Measurements from ENCODE around the gene SLC45A3.

Gene SLC45A3

DNA sequence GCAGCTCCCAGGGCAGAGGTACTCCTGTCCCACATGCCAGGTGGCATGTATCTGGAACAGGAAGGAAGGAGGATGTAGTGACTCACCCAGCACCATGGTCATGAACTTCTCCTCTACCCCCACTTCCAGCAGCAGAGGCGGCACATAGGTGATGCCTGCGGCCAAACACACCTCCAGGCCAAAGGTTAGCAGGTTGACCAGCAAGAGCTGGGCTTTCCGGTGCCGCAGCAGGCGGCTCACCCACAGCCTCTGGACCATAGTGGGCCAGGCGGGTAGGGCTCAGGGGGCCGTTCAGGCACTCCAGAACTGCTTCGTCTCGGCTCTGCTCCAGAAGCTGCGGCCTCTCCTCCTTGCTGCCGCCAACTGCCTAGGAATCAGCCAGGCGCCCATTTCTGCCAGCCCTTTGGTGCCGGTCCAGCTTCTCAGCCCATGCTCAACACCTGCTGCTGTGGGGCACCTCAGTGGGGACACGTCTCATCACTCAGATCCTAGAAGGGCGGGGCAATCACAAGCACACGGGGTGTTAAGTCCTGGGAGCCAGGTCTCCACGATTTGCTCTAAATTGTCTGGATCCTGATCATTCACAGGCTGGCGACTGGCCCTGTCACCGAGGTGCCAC, 15.8 kb downstream of the SLC45A3 start:
- TF ChIP-seq POU2F2 (IDR thresholded peaks at IDR 0.05; ENCODE audit: low read depth, low read length) = no peak
- no peak for TF ChIP-seq PAX5 (IDR thresholded peaks at IDR 0.05; ENCODE audit: insufficient read depth, low read length, severe bottlenecking)
- no peak for TF ChIP-seq POLR2A (IDR thresholded peaks at IDR 0.05; ENCODE audit: low read depth, low read length)
- FAIRE-seq = no peak
- DNase-seq (ENCODE audit: insufficient read length, low spot score) = no peak

DNA sequence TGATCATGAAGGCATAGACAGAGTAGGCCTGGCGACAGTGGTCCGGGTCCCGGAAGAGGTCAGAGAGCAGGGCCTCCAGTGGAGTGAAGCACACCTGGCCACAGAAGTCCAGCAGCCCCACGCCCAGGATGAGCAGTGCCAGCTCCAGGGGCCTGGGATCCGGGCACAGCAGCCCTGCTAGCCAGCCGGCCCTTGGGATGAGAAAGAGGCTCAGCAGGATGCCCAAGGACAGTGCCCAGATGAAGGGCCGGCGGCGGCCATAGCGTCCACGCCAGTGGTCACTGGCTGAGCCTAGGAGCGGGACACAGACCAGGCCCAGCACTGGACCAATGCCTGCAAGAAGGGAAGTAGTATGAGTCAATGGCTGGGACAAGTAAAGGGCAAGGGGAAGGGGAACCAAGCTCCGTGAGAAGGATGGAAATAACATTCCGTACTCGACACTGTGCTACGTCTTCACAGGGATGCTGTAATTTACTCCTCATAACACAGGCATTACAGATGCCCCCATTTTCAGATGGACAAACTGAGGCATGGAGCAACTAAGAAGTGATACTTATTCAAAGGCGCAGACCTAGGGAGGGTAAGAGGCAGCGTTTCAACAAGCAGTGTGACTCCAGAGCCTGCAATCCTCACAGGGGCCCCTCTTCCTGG, 16.9 kb downstream of the SLC45A3 start:
- FAIRE-seq (no peak), DNase-seq (ENCODE audit: insufficient read length, low spot score) (no peak)
- TF ChIP-seq SPI1 (IDR thresholded peaks at IDR 0.05; ENCODE audit: low read depth, low read length) (no peak), POLR2AphosphoS5 (IDR thresholded peaks at IDR 0.05; ENCODE audit: low read depth, low read length) (no peak), POU2F2 (IDR thresholded peaks at IDR 0.05; ENCODE audit: low read depth, low read length) (no peak), TAF1 (IDR thresholded peaks at IDR 0.05; ENCODE audit: low read depth, low read length) (no peak), PAX5 (IDR thresholded peaks at IDR 0.05; ENCODE audit: insufficient read depth, low read length, severe bottlenecking) (no peak), POLR2A (IDR thresholded peaks at IDR 0.05; ENCODE audit: low read depth, low read length) (no peak)

DNA sequence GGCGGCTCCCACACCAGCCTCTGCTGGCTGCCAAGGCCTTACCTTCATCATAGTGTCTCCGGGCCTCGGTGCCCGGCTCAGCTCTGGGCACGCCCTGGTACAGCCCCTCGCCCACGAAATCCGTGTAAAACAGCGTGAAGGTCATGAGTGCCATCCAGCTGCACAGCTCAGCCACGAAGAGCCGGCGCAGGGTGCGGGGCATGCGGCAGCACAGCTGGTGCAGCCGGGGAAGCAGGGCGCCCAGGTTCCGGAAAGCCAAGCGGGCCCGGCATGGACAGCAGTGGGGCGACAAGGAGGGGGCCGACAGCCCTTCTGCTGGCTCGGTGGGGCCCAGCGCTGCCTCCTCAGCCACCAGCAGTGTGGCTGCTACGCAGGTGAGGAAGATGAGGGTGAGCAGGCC, 17.5 kb downstream of the SLC45A3 start:
- FAIRE-seq = no peak
- no peak for DNase-seq (ENCODE audit: insufficient read length, low spot score)
- TF ChIP-seq POU2F2 (IDR thresholded peaks at IDR 0.05; ENCODE audit: low read depth, low read length) = no peak
- TF ChIP-seq POLR2A (IDR thresholded peaks at IDR 0.05; ENCODE audit: low read depth, low read length) = no peak
- TF ChIP-seq TAF1 (IDR thresholded peaks at IDR 0.05; ENCODE audit: low read depth, low read length) = no peak

DNA sequence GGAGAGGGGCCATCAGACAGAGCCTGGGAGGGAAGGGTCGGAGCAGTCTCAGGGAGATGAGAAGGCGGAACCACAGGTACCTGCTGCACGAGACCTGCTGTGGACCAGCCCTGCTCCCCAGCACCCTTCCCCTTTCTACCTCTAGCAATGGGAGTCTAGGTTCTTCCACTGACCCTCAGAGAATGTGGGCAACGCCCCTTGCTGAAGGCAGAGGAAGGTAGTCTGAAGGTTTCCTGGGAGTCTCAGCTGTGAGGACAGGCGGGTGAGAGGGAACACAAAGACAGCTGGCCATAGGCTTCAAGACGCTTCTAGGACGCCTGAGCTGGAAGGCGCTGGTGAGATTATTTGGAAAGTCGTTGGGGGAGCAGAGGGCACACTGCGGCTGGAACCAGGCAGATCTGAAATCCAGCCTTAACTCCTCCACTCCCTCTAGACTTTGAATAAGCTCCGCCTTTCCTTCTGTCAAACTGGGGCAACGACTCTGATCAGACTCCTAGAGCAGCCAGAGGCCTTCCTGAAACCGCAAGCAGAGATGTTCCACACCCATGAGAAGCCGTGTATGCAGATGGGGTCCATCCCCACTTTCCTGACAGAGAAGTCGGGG, 18.1 kb downstream of the SLC45A3 start:
- TF ChIP-seq TAF1 (IDR thresholded peaks at IDR 0.05; ENCODE audit: low read depth, low read length) (no peak), PAX5 (IDR thresholded peaks at IDR 0.05; ENCODE audit: insufficient read depth, low read length, severe bottlenecking) (no peak), SPI1 (IDR thresholded peaks at IDR 0.05; ENCODE audit: low read depth, low read length) (no peak)
- no peak for DNase-seq (ENCODE audit: insufficient read length, low spot score)
- no peak for FAIRE-seq

DNA sequence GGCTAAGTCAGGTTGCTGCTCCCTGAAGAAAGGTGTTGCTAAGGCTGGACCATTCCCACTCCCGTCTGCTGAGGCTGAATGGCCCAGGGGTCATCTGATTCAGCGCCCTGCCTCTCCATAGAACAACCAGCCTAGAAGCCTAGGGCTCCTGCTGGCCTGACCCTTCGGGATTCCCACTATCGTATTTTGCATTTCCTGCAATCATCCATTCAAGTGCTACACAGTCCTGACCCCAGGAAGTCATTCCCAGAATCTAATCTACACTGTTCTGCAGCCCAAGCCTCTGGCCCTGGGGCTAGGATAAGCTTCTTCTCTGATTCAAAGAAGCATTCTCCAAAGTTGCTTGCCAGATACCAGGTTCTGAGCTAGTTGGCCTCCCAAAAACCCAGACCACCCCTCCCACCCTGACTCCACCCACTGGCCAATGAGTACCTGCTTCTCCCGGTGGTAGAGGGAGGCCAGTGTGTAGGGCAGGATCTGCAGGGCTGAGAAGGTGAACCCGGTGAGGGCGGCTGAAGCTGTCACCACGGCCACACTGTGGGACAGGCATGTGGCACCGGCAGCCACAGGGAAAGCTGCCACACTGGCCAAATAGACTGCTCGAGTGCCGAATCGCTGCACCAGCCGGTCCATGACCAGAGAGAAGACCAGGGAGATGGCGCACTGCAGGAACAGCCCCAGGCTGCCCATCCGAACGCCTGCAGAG, 18.7 kb downstream of the SLC45A3 start:
- TF ChIP-seq POLR2A (IDR thresholded peaks at IDR 0.05; ENCODE audit: low read depth, low read length) (no peak), TAF1 (IDR thresholded peaks at IDR 0.05; ENCODE audit: low read depth, low read length) (no peak), PAX5 (IDR thresholded peaks at IDR 0.05; ENCODE audit: insufficient read depth, low read length, severe bottlenecking) (no peak), POU2F2 (IDR thresholded peaks at IDR 0.05; ENCODE audit: low read depth, low read length) (no peak), POLR2AphosphoS5 (IDR thresholded peaks at IDR 0.05; ENCODE audit: low read depth, low read length) (no peak), SPI1 (IDR thresholded peaks at IDR 0.05; ENCODE audit: low read depth, low read length) (no peak)
- DNase-seq (ENCODE audit: insufficient read length, low spot score) (no peak), FAIRE-seq (no peak)

DNA sequence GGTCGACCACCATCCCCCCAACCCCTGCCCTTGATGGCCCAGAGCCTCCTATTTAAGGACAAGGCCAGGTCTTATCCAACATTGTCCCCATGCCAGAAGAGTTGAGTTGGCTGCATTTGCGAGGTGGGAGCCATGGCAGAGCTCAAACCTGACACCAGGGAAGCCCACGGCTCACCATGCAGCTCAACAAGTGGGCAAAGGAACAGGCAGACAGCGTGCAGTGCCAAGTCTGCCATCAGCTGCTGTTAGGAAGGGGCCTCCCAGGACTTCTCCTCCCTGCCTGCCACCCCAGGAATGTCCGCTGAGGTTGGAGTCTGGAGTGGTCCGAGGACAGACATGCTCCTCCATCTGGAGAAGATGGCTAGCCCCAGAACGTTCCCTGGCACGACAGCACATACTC, 19.9 kb downstream of the SLC45A3 start:
- TF ChIP-seq TAF1 (IDR thresholded peaks at IDR 0.05; ENCODE audit: low read depth, low read length) = no peak
- no peak for TF ChIP-seq POLR2A (IDR thresholded peaks at IDR 0.05; ENCODE audit: low read depth, low read length)
- no peak for TF ChIP-seq PAX5 (IDR thresholded peaks at IDR 0.05; ENCODE audit: insufficient read depth, low read length, severe bottlenecking)
- TF ChIP-seq POLR2AphosphoS5 (IDR thresholded peaks at IDR 0.05; ENCODE audit: low read depth, low read length) = no peak
- TF ChIP-seq SPI1 (IDR thresholded peaks at IDR 0.05; ENCODE audit: low read depth, low read length) = no peak
- no peak for TF ChIP-seq POU2F2 (IDR thresholded peaks at IDR 0.05; ENCODE audit: low read depth, low read length)
- no peak for DNase-seq (ENCODE audit: insufficient read length, low spot score)
- FAIRE-seq = no peak

DNA sequence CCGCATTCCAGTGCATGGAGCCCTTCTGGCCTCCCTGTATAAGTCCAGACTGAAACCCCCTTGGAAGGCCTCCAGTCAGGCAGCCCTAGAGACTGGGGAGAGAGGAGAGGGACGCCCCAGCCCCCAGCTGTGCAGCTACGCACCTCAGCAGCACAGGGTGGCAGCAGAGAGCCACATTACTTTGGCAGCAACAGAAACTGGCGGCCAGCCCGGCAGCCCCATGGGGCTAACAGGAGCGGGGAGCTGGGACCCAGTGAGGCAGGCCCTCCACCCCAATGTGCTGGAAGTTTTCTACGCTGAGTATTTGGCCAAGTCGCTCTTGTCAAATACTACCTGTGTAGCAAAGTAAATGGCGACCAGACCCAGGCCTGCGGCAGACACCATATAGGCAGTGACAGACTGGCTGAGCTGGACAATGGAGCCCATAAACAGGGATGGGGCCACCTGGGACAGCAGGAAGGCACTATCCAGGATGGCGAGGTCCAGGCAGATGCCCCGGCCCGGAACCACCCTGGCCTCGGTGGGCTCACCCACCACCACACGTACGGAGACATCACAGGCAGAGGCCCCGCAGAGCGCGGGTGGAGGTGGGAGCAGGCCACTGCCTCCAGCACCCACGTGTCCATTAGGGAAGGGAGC, 21.2 kb downstream of the SLC45A3 start:
- FAIRE-seq (peak; percentile 84), DNase-seq (ENCODE audit: insufficient read length, low spot score) (peak; percentile 89)
- no peak for TF ChIP-seq POLR2A (IDR thresholded peaks at IDR 0.05; ENCODE audit: low read depth, low read length)
- no peak for TF ChIP-seq POLR2AphosphoS5 (IDR thresholded peaks at IDR 0.05; ENCODE audit: low read depth, low read length)
- 0 out of 2 replicates have a peak, but pooled peaks have one; percentile 15 for TF ChIP-seq POU2F2 (IDR thresholded peaks at IDR 0.05; ENCODE audit: low read depth, low read length)

DNA sequence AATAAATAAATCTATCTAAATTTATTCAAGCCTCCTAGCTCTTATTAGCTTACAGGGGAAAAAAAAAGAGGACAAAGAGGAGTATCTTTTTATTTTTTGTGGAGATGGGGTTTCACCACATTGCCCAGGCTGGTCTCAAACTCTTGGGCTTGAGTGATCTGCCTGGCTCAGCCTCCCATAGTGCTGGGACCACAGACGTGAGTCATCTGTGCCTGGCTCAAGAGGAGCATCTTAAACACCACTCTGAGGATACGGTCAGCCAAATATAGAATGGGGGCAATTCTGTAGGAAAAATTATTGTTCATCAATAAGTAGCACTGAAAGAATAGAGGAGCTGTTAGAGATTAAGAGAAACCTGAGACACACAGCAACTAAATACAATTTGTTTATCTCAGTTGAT, 24.1 kb downstream of the SLC45A3 start:
- no peak for TF ChIP-seq POU2F2 (IDR thresholded peaks at IDR 0.05; ENCODE audit: low read depth, low read length)
- no peak for TF ChIP-seq TAF1 (IDR thresholded peaks at IDR 0.05; ENCODE audit: low read depth, low read length)
- no peak for TF ChIP-seq SPI1 (IDR thresholded peaks at IDR 0.05; ENCODE audit: low read depth, low read length)
- TF ChIP-seq PAX5 (IDR thresholded peaks at IDR 0.05; ENCODE audit: insufficient read depth, low read length, severe bottlenecking) = no peak
- no peak for DNase-seq (ENCODE audit: insufficient read length, low spot score)
- no peak for FAIRE-seq

DNA sequence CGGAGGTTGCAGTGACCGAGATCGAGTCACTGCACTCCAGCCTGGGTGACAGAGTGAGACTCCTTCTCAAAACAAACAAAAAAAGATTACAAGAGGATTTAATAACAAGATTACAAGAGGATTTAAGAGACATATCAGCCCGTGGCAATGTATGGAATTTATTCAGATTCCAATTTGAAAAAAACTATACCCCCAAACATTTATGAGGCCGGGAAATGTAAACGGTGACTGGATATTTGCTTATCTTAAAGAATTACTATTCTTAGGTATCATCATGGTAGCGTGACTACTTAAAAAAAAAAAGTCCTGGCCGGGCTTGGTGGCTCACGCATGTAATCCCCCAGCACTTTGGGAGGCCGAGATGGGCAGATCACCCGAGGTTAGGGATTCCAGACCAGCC, 27.3 kb downstream of the SLC45A3 start:
- FAIRE-seq (no peak), DNase-seq (ENCODE audit: insufficient read length, low spot score) (no peak)
- TF ChIP-seq POLR2A (IDR thresholded peaks at IDR 0.05; ENCODE audit: low read depth, low read length) (no peak), TAF1 (IDR thresholded peaks at IDR 0.05; ENCODE audit: low read depth, low read length) (no peak), POLR2AphosphoS5 (IDR thresholded peaks at IDR 0.05; ENCODE audit: low read depth, low read length) (no peak), POU2F2 (IDR thresholded peaks at IDR 0.05; ENCODE audit: low read depth, low read length) (no peak), SPI1 (IDR thresholded peaks at IDR 0.05; ENCODE audit: low read depth, low read length) (no peak), PAX5 (IDR thresholded peaks at IDR 0.05; ENCODE audit: insufficient read depth, low read length, severe bottlenecking) (no peak)
